K562 (cell line): Measurements from ENCODE around the gene NFIC. TPM values are rescaled to one million over a fixed set of nuclear protein-coding genes. Genes with fewer than 3 reads are reported as not detected.

Experiments
- ATAC-seq: fragments of 200-7000 bp; cut with Tn5 transposase; 3 replicates; pipeline ENCODE4 v1.9.1; 2020; ENCODE audit warnings: moderate library complexity
- BruUV-seq: library from RNA; stranded (reverse); fragments of 400-500 nt; replicated peaks from 2 replicates; lab custom pipeline; 2021; lab: Mats Ljungman, UMichigan
- CTCF ChIA-PET: fragments of 300-600 bp; formaldehyde crosslinking; extraction: SDS; loops from one replicate; lab custom pipeline; 2021; ENCODE audit warnings: low intra/inter-chr PET ratio; lab: Yijun Ruan, JAX
- POLR2A ChIA-PET: fragments of 300-600, 350-650 bp; sonication (Branson Sonifier 250); formaldehyde crosslinking; extraction: SDS; loops from one replicate; lab custom pipeline; 2021; ENCODE audit warnings: antibody characterized with exemption, inconsistent platforms; lab: Yijun Ruan, JAX
- DNase-seq, 4 experiments: peaks; one replicate each; pipeline versions ENCODE4 v3.0.0 to v3.0.0-alpha.2; 2011 to 2018; ENCODE audit warnings: low spot score in 3 of 4, mixed read lengths in 3 of 4; ENCODE audit errors: extremely low read depth in 1 of 4
- FAIRE-seq: peaks from 2 replicates; lab custom pipeline; 2011; peaks lifted over from hg19 to GRCh38; lab: Jason Lieb, UNC
- H2AFZ ChIP-seq: 2 replicates; pipeline ENCODE4 v1.6.0; 2011; ENCODE audit warnings: low read depth, low read length, control low read depth, inconsistent platforms
- H3K27ac ChIP-seq: fragments of 200-600 bp; 3 replicates; pipeline ENCODE4 v1.8.0; 2011; ENCODE audit warnings: low read depth, mild to moderate bottlenecking, control low read depth, inconsistent platforms, low read length, moderate library complexity, mixed read lengths; ENCODE audit errors: extremely low read depth
- H3K27me3 ChIP-seq, 2 experiments: fragments of 300-600 bp in 1 of 2; 2 replicates in 1 of 2; 3 replicates in 1 of 2; pipeline versions ENCODE4 v1.6.0 to v1.8.0; 2011; ENCODE audit warnings: inconsistent platforms in 2 of 2, low read length in 2 of 2, mild to moderate bottlenecking in 1 of 2, mixed read lengths in 1 of 2, moderate library complexity in 1 of 2; ENCODE audit not compliant: control insufficient read depth in 2 of 2, insufficient read depth in 2 of 2
- H3K36me3 ChIP-seq: fragments of 300-600 bp; 3 replicates; pipeline ENCODE4 v1.8.0; 2011; ENCODE audit warnings: mild to moderate bottlenecking, low read length, inconsistent platforms; ENCODE audit not compliant: control insufficient read depth, insufficient read depth
- H3K4me1 ChIP-seq, 2 experiments: fragments of 200-600 bp in 1 of 2; replicated peaks in 1 of 2; 2 replicates in 1 of 2; 3 replicates in 1 of 2; pipeline versions ENCODE4 v1.5.1 to v1.8.0; 2011; ENCODE audit warnings: inconsistent platforms in 2 of 2, low read length in 2 of 2, mild to moderate bottlenecking in 1 of 2, mixed read lengths in 1 of 2, moderate library complexity in 1 of 2; ENCODE audit not compliant: control insufficient read depth in 2 of 2, insufficient read depth in 2 of 2
- H3K4me2 ChIP-seq: 2 replicates; pipeline ENCODE4 v1.6.1; 2011; ENCODE audit warnings: low read length, control low read depth, inconsistent platforms, mixed read lengths; ENCODE audit not compliant: insufficient read depth
- H3K4me3 ChIP-seq: fragments of 200-600 bp; sonication (generic), shearing (Covaris generic); 2 replicates; pipeline ENCODE4 v1.5.1; 2016; ENCODE audit warnings: control low read depth, inconsistent platforms
- H3K79me2 ChIP-seq: fragments of 200-600 bp; 3 replicates; pipeline ENCODE4 v1.8.0; 2011; ENCODE audit warnings: low read length, inconsistent platforms; ENCODE audit not compliant: control insufficient read depth, insufficient read depth
- H3K9ac ChIP-seq, 2 experiments: 2 replicates each; pipeline versions ENCODE4 v1.6.0 to v1.6.1; 2011; ENCODE audit warnings: low read depth in 2 of 2, low read length in 2 of 2, control low read depth in 1 of 2, inconsistent platforms in 1 of 2, mild to moderate bottlenecking in 1 of 2, mixed read lengths in 1 of 2; ENCODE audit not compliant: insufficient read depth in 1 of 2
- H3K9me1 ChIP-seq: one replicate; pipeline ENCODE4 v1.6.0; 2011; ENCODE audit warnings: inconsistent platforms, mild to moderate bottlenecking, low read length, moderate library complexity; ENCODE audit not compliant: control insufficient read depth, insufficient read depth
- H3K9me3 ChIP-seq: replicated peaks from 2 replicates; pipeline ENCODE4 v1.5.1; 2011; ENCODE audit warnings: low read depth, low read length, inconsistent platforms; ENCODE audit not compliant: control insufficient read depth, insufficient read depth
- H4K20me1 ChIP-seq: replicated peaks from 2 replicates; pipeline ENCODE4 v1.6.1; 2011; ENCODE audit warnings: low read length, inconsistent platforms, mixed read lengths; ENCODE audit not compliant: control insufficient read depth, insufficient read depth
- ADNP ChIP-seq: fragments of 200-800 bp; sonication (Bioruptor generic); IDR thresholded peaks from 2 replicates; pipeline ENCODE4 v1.6.1; 2016; ENCODE audit warnings: missing genetic modification characterization, missing compliant biosample characterization
- DACH1 ChIP-seq: fragments of 450-650 bp; IDR thresholded peaks from 2 replicates; pipeline ENCODE4 v1.6.1; 2018; ENCODE audit not compliant: partially characterized antibody
- GATAD2B ChIP-seq: fragments of 450-650 bp; IDR thresholded peaks from 2 replicates; pipeline ENCODE4 v1.6.1; 2017; ENCODE audit warnings: mild to moderate bottlenecking, borderline replicate concordance
- HNRNPUL1 ChIP-seq: fragments of 200-400 bp; formaldehyde crosslinking; IDR thresholded peaks from 2 replicates; pipeline ENCODE4 v1.6.1; 2017; ENCODE audit warnings: low read length
- JUND ChIP-seq, 2 experiments: IDR thresholded peaks; 2 replicates in 1 of 2; 3 replicates in 1 of 2; pipeline ENCODE4 v1.6.1; 2011; ENCODE audit warnings: borderline replicate concordance in 2 of 2, low read depth in 2 of 2, low read length in 2 of 2, improper control_type of control experiment in 1 of 2, missing biosample characterization in 1 of 2, missing genetic modification characterization in 1 of 2, missing genetic modification reagents in 1 of 2
- KDM2B ChIP-seq: fragments of 250-450 bp; sonication (Bioruptor Pico); IDR thresholded peaks from 2 replicates; pipeline ENCODE4 v1.8.0; 2021; ENCODE audit warnings: mild to moderate bottlenecking, moderate library complexity
- MAZ ChIP-seq, 2 experiments: fragments of 450-650 bp in 1 of 2; sonication (generic) in 1 of 2; formaldehyde crosslinking; IDR thresholded peaks in 1 of 2; conservative IDR thresholded peaks in 1 of 2; 2 replicates each; pipeline versions ENCODE4 v1.4.0 to v1.5.0; 2020; ENCODE audit warnings: mild to moderate bottlenecking in 1 of 2, missing genetic modification reagents in 1 of 2
- MXD1 ChIP-seq: fragments of 250-450 bp; sonication (Bioruptor Pico); IDR thresholded peaks from 2 replicates; pipeline ENCODE4 v1.8.0; 2021; ENCODE audit warnings: borderline replicate concordance, mild to moderate bottlenecking, moderate library complexity; ENCODE audit not compliant: poor library complexity, severe bottlenecking
- NCOA4 ChIP-seq: fragments of 450-650 bp; IDR thresholded peaks from 2 replicates; pipeline ENCODE4 v1.6.1; 2018; ENCODE audit warnings: mild to moderate bottlenecking; ENCODE audit not compliant: partially characterized antibody
- NRF1 ChIP-seq, 2 experiments: fragments of 450-650 bp; IDR thresholded peaks in 1 of 2; conservative IDR thresholded peaks in 1 of 2; 2 replicates each; pipeline ENCODE4 v1.6.1; 2014; ENCODE audit warnings: mild to moderate bottlenecking in 2 of 2
- POLR2AphosphoS5 ChIP-seq: IDR thresholded peaks from 2 replicates; pipeline ENCODE4 v1.6.1; 2011; ENCODE audit warnings: mild to moderate bottlenecking, low read depth, low read length, moderate library complexity; ENCODE audit not compliant: control insufficient read depth, insufficient read depth
- RB1 ChIP-seq: fragments of 450-650 bp; IDR thresholded peaks from 2 replicates; pipeline ENCODE4 v1.6.1; 2017; ENCODE audit warnings: low read depth, mild to moderate bottlenecking
- SIN3A ChIP-seq, 2 experiments: fragments of 150-350 bp in 1 of 2; IDR thresholded peaks; 2 replicates each; pipeline ENCODE4 v1.6.1; 2011 to 2016; ENCODE audit warnings: borderline replicate concordance in 2 of 2, low read depth in 2 of 2, low read length in 2 of 2, mild to moderate bottlenecking in 2 of 2, moderate library complexity in 2 of 2; ENCODE audit not compliant: control insufficient read depth in 1 of 2
- SIN3B ChIP-seq: fragments of 450-650 bp; IDR thresholded peaks from 2 replicates; pipeline ENCODE4 v1.6.1; 2017; ENCODE audit warnings: low read depth, mild to moderate bottlenecking, moderate library complexity
- TCF7 ChIP-seq: sonication (generic); IDR thresholded peaks from 2 replicates; pipeline ENCODE4 v1.6.1; 2016; ENCODE audit warnings: antibody characterized with exemption, borderline replicate concordance
- VEZF1 ChIP-seq: fragments of 200-800 bp; sonication (Bioruptor generic); IDR thresholded peaks from 2 replicates; pipeline ENCODE4 v1.6.1; 2017; ENCODE audit warnings: missing genetic modification characterization, missing compliant biosample characterization
- ZC3H11A ChIP-seq: IDR thresholded peaks from 2 replicates; pipeline ENCODE4 v1.6.1; 2012; ENCODE audit warnings: low read depth, low read length, improper control_type of control experiment
- ZNF143 ChIP-seq: sonication (generic); formaldehyde crosslinking; IDR thresholded peaks from 2 replicates; pipeline ENCODE4 v1.9.0; 2022; ENCODE audit warnings: mild to moderate bottlenecking, missing genetic modification reagents
- WGBS: fragments of 100-300 bp; shearing (Covaris generic); methylation state at CpG from one replicate; pipeline ENCODE4 v1.1.6; 2016; ENCODE audit warnings: low coverage, mixed read lengths; ENCODE audit not compliant: insufficient coverage; ENCODE audit errors: missing lambda C conversion rate; 5-methylcytosine and 5-hydroxymethylcytosine counted together
- in situ Hi-C: fragments of 300-500 bp; cut with MboI; formaldehyde crosslinking; loops from 4 replicates; pipeline ENCODE4 v1.15.0; 2018; ENCODE audit warnings: inconsistent platforms, mixed read lengths
- intact Hi-C: fragments of 100-400 bp; cut with micrococcal nuclease; formaldehyde crosslinking; loops from 2 replicates; pipeline ENCODE4 v1.14.2; 2022
- polyA plus RNA-seq, 8 experiments: library from polyadenylated mRNA; depleted of rRNA in 4 of 8; stranded (reverse) in 5 of 8; unstranded in 3 of 8; fragments of >200 nt; fragmentation: Nextera tagmentation in 2 of 8; fragmentation: Illumina TruSeq in 1 of 8; extraction: Ambion mirVana in 2 of 8; extraction: Trizol in 1 of 8; gene quantifications; 2 replicates each; pipeline versions ENCODE4 v1.2.1 to v1.2.3, GENCODE V29; 2011 to 2014; ENCODE audit warnings: inconsistent platforms in 1 of 8, missing spikeins in 1 of 8
- total RNA-seq, 7 experiments: library from RNA; depleted of rRNA in 6 of 7; stranded (reverse); fragments of >200 nt in 6 of 7; fragmentation: Illumina TruSeq in 2 of 7; extraction: Trizol in 2 of 7; gene quantifications; 2 replicates each; pipeline versions ENCODE4 v1.2.1 to v1.2.3, GENCODE V29; 2011 to 2021; ENCODE audit warnings: low replicate concordance in 1 of 7

Gene NFIC
- total and polyA plus RNA-seq, 9 of the 15 experiments (the other 6 are each of a cell fraction or from before 2014, with no cell fraction given) = 0.71 to 62.1 (median 6.9) TPM

- no peaks in the 10 kb centered on the region for H3K9me3 ChIP-seq
- H2AFZ ChIP-seq = no peak overlapping the region
- H3K9ac ChIP-seq = peak overlapping the region; percentile 83 to 95
- ChIA-PET POLR2A (interaction anchor here (0.6 kb wide), 1 partner anchor 229 kb away, joined by 4 read pairs; no protein-coding TSS in a partner anchor), CTCF (no interaction called here)
- no TSS peak for BruUV-seq
- in situ Hi-C loops (no loop called here), intact Hi-C loops (no loop called here)
- peaks cover 44% of the 10 kb centered on the region for H4K20me1 ChIP-seq
- peak overlapping the region; percentile 91 for H3K4me2 ChIP-seq
- peaks cover 40% of the 10 kb centered on the region; the same call in 2 of the 3 replicates for H3K36me3 ChIP-seq
- peaks cover 97% of the 10 kb centered on the region for H3K79me2 ChIP-seq
- H3K27ac ChIP-seq = peak overlapping the region; percentile 97
- DNase-seq (peak in 1 of 4 experiments; percentile 61), ATAC-seq (0 out of 3 replicates have a peak, but pooled peaks have one; percentile 1), FAIRE-seq (peak; percentile 71)
- peak overlapping the region; percentile 73 for H3K4me3 ChIP-seq
- H3K9me1 ChIP-seq = peaks cover 10% of the 10 kb centered on the region
- H3K27me3 ChIP-seq = no peaks in the 10 kb centered on the region; a peak in 1 of 5 replicates
- 3% methylated on average over 34 of the region's 42 CpGs for WGBS
- peaks cover 59 to 88% of the 10 kb centered on the region in 2 experiments for H3K4me1 ChIP-seq
- TF ChIP-seq GATAD2B (no peak), DACH1 (no peak), HNRNPUL1 (no peak), NRF1 (conservative IDR thresholded peaks at IDR 0.05 in 1 of 2, IDR thresholded peaks at IDR 0.05 in 1 of 2) (peak; percentile 68), MAZ (CRISPR knock-in tag; conservative IDR thresholded peaks at IDR 0.05 in 1 of 2, IDR thresholded peaks at IDR 0.05 in 1 of 2) (peak in 1 of 2 experiments; percentile 39; a peak in 2 of 4 replicates), TCF7 (no peak), NCOA4 (peak; percentile 24), SIN3B (no peak), VEZF1 (peak; percentile 76), JUND (IDR thresholded peaks at IDR 0.05; ENCODE audit: borderline replicate concordance, low read depth, low read length) (0 out of 2 replicates have a peak, but pooled peaks have one; percentile 4), JUND (tag; IDR thresholded peaks at IDR 0.05; ENCODE audit: borderline replicate concordance, low read depth, low read length) (no peak), MXD1 (CRISPR knock-in tag) (no peak), RB1 (peak; percentile 55; the same call in 1 of the 2 replicates), POLR2AphosphoS5 (peak; percentile 15; the same call in 1 of the 2 replicates), ADNP (tag) (0 out of 2 replicates have a peak, but pooled peaks have one; percentile 65), KDM2B (CRISPR knock-in tag) (no peak), SIN3A (IDR thresholded peaks at IDR 0.05; ENCODE audit: borderline replicate concordance in 2 of 2, control insufficient read depth in 1 of 2, low read depth in 2 of 2, low read length in 2 of 2) (peak in 1 of 2 experiments; percentile 40; a peak in 1 of 4 replicates), ZC3H11A (no peak), ZNF143 (CRISPR knock-in tag) (0 out of 2 replicates have a peak, but pooled peaks have one; percentile 51)
Measured at GRCh38 chr19:3369337-3370213, 3.2 kb downstream of the NFIC start.
